ENCODE results near the gene TSPAN3. TPM values are rescaled to one million over a fixed set of nuclear protein-coding genes. Genes with fewer than 3 reads are reported as not detected.

TSPAN3 gene
- total RNA-seq, 1 experiment from 2014 or later = 84.9 TPM

GRCh38 chr15:77040673-77041072 lies 30.2 kb downstream of the TSPAN3 start (continued):
- TF ChIP-seq STAT6 (CRISPR knock-in tag; conservative IDR thresholded peaks at IDR 0.05; ENCODE audit: low read depth) = no peak
- TF ChIP-seq TCF7 (CRISPR knock-in tag; IDR thresholded peaks at IDR 0.05; ENCODE audit: low read depth) = no peak

DNA sequence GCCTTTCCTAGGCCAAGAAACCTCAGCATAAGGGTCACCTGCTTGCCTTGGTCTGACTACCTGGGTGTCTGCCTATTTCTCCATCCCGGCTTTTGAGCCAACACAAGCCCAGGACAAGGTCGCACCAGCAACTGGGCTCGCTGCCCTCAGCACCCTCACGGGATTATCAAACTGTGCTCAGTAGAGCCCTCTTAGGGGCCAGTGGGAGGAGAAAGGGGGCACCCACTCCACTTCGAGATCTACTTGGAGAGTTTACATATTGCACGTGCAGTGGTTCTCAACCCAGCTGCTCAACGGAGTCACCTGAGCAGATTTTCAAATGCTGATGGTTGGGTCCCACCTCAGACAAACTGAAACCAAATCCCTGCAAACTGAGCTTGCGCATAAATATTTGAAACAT lies 31.1 kb downstream of the TSPAN3 start:
- no peak overlapping the region for H3K27ac Mint-ChIP-seq
- no peak for TF ChIP-seq ZNF317 (CRISPR knock-in tag; IDR thresholded peaks at IDR 0.05; ENCODE audit: borderline replicate concordance, low read depth)
- TF ChIP-seq, protein P1, sequence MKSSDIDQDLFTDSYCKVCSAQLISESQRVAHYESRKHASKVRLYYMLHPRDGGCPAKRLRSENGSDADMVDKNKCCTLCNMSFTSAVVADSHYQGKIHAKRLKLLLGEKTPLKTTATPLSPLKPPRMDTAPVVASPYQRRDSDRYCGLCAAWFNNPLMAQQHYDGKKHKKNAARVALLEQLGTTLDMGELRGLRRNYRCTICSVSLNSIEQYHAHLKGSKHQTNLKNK (CRISPR knock-in tag; IDR thresholded peaks at IDR 0.05) = no peak
- no peak for TF ChIP-seq ATF6 (CRISPR knock-in tag; IDR thresholded peaks at IDR 0.05)
- no peak for TF ChIP-seq ZNF532 (CRISPR knock-in tag; IDR thresholded peaks at IDR 0.05; ENCODE audit: borderline replicate concordance)
- no peak for TF ChIP-seq ZNF416 (CRISPR knock-in tag; IDR thresholded peaks at IDR 0.05)
- no peak for TF ChIP-seq TEAD1 (CRISPR knock-in tag; IDR thresholded peaks at IDR 0.05)
- no peak for TF ChIP-seq ZNF263 (CRISPR knock-in tag; IDR thresholded peaks at IDR 0.05; ENCODE audit: low read depth)
- TF ChIP-seq, protein P2, sequence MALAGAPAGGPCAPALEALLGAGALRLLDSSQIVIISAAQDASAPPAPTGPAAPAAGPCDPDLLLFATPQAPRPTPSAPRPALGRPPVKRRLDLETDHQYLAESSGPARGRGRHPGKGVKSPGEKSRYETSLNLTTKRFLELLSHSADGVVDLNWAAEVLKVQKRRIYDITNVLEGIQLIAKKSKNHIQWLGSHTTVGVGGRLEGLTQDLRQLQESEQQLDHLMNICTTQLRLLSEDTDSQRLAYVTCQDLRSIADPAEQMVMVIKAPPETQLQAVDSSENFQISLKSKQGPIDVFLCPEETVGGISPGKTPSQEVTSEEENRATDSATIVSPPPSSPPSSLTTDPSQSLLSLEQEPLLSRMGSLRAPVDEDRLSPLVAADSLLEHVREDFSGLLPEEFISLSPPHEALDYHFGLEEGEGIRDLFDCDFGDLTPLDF (CRISPR knock-in tag; IDR thresholded peaks at IDR 0.05) = no peak
- TF ChIP-seq MYBL2 (CRISPR knock-in tag; IDR thresholded peaks at IDR 0.05) = no peak
- no peak for TF ChIP-seq OVOL2 (CRISPR knock-in tag; IDR thresholded peaks at IDR 0.05; ENCODE audit: borderline replicate concordance)
- no peak for TF ChIP-seq HMGXB4 (CRISPR knock-in tag; IDR thresholded peaks at IDR 0.05)
- TF ChIP-seq CREB1 (CRISPR knock-in tag; IDR thresholded peaks at IDR 0.05) = no peak
- TF ChIP-seq, protein P3, sequence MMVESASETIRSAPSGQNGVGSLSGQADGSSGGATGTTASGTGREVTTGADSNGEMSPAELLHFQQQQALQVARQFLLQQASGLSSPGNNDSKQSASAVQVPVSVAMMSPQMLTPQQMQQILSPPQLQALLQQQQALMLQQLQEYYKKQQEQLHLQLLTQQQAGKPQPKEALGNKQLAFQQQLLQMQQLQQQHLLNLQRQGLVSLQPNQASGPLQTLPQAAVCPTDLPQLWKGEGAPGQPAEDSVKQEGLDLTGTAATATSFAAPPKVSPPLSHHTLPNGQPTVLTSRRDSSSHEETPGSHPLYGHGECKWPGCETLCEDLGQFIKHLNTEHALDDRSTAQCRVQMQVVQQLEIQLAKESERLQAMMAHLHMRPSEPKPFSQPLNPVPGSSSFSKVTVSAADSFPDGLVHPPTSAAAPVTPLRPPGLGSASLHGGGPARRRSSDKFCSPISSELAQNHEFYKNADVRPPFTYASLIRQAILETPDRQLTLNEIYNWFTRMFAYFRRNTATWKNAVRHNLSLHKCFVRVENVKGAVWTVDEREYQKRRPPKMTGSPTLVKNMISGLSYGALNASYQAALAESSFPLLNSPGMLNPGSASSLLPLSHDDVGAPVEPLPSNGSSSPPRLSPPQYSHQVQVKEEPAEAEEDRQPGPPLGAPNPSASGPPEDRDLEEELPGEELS (CRISPR knock-in tag; IDR thresholded peaks at IDR 0.05) = no peak
- TF ChIP-seq ETV6 (CRISPR knock-in tag; IDR thresholded peaks at IDR 0.05) = no peak
- no peak for TF ChIP-seq ELF4 (CRISPR knock-in tag; IDR thresholded peaks at IDR 0.05; ENCODE audit: low read depth)
- POLR2A ChIA-PET = no interaction called here
- H3K27me3 Mint-ChIP-seq (ENCODE audit: low read depth) = peaks cover 3% of the 10 kb centered on the region
- H3K9me3 Mint-ChIP-seq = peaks cover 14% of the 10 kb centered on the region; the same call in 1 of the 2 replicates
- no peak overlapping the region for H3K4me3 Mint-ChIP-seq
- DNase-seq (ENCODE audit: low spot score) (no peak), ATAC-seq (no peak)
- CTCF ChIA-PET = no interaction called here
- peaks cover 44% of the 10 kb centered on the region for H3K36me3 Mint-ChIP-seq
- H3K4me1 Mint-ChIP-seq = no peaks in the 10 kb centered on the region; the same call in 1 of the 2 replicates

Measured in WTC11 (cell line).